GM18909 (cell line): Measurements from ENCODE around the gene GOLGA6A.
A peak's percentile ranks its signal among the peaks of the same experiment; 100 is the strongest.
"Not testable (repeated sequence)": the region's sequence is repeated elsewhere in the genome, so short reads cannot be mapped to it uniquely, and the experiment has no call there.

Experiments used
- ATAC-seq: cut with Tn5 transposase; IDR thresholded peaks from one replicate; pipeline ENCODE4 v1.9.1; 2021; ENCODE audit warnings: mild to moderate bottlenecking; ENCODE audit not compliant: unreplicated experiment, poor library complexity

Gene GOLGA6A

DNA sequence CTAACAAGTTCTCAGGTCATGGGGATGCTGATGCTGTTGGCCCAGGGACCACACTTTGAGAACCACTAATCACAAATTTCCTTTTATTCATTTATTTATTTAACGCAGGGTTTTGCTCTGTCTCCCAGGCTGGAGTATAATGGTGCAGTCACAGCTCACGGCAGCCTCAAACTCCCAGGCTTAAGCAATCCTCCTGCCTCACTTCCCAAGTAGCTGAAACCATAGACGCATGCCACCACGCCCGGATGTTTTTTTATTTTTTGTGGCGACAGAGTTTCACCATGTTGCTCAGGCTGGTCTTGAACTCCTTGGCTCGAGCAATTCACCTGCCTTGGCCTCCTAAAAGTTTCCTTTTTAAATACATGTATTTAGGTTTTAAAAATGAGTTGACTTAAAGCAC, 27.4 kb upstream of the GOLGA6A start:
- no peak for ATAC-seq

DNA sequence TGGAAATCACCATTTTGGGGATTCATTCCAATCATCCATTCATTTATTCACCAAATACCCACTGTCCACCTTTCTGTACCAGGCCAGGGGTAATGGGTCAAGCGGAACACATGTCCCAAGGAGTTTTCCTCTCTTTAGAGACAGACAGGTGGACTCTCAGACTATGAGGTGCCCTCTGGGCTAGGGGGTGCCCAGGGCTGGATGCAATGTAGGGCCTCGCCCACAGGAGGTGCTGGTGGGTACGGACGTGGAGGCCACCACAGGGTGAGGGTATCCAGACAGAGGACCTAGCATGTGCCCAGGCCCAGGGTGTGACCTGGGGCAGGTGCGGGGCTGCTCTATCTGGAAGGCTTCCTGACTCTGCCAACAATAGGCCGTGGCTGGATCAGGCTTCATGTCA, 26.3 kb upstream of the GOLGA6A start:
- ATAC-seq = not testable (repeated sequence)

DNA sequence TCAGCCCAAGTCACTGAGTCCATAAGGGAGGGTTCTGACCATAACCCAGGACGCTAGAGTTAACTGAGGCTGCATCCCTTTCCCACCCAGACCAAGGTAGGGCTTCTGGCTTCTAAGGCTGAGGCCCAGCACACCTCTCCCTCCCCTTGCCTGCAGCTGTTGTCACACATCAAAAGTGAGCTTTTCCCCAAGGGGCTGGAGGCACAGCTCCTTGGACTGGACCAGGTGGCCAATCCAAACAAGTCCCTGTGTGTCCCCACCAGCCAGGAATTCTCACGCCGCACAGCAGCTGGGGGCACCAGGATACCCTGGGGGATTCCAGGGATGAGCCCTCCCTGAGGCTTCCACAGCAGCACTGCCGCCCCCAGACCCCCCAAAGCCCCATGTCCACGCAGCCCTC, 25.8 kb upstream of the GOLGA6A start:
- ATAC-seq = no peak

DNA sequence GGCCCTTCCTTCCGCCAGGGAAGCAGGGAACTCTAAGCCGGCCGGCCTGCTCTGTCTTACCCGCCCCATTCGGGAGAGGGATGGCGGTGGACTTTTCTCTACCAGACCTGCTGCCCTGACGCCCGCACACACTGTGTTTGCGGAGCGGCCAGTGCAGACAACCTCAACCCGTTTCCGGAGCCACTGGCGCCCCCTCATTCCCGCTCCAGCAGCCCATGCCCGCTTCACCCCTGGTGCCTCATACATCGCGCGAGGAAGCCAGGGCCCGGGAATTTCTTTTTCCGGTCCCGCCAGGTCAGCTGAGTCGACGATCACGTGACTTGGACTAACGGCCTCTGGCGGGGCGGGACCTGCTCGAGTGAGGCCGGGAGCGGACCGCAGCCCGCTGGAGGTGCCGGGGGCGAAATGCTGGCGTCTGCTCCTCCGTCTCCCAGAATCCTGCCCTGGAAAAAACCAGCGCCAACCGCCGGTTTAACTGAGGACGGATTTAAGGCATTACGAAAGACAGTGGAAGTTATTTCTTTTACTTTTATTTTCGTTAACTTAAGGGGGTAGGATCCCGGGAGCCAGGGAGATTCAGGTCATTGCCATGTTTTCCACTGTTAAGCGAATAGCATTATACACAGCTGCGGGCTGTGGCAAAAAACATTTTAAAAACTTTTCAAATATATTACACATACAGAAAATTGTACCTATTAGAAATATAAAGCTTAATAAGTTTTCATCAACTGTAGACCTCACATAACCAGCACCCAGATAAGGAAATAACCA, 17.8 kb upstream of the GOLGA6A start:
- ATAC-seq = peak; percentile 89

DNA sequence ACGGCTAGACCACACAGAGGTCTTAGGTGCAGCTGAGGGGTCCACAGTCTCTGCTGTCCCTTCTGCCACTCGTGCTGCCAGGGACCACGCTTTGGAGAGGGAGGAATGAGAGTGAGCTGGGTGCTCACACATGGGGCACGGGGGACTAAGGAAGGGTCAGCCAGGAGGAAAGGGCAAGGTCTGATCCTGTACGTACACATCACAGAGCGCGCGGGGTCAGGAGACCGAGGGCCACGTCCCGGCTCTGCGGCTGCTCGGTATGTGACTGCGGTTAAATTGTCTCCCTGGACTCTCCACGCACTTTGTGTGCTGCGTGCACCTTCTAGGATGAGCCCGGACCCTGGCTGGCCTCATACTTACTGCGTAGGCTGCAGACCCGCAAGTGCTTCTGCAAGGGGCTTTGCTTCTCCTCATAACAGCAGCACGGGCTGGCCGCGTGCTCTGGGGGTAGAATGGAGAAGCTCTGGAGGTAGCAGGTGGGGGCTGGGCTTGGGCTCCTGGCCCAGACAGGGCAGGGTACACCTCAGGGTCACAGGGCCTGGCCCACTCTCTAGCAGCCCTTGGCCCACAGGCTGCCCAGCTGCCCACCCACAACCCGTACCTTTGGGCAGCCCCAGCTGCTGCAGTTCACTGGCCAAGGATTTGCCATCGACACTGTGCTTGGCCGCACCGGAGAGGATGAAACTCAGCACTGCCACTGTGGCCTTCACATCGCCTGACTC, 14.6 kb upstream of the GOLGA6A start:
- ATAC-seq = not testable (repeated sequence)

DNA sequence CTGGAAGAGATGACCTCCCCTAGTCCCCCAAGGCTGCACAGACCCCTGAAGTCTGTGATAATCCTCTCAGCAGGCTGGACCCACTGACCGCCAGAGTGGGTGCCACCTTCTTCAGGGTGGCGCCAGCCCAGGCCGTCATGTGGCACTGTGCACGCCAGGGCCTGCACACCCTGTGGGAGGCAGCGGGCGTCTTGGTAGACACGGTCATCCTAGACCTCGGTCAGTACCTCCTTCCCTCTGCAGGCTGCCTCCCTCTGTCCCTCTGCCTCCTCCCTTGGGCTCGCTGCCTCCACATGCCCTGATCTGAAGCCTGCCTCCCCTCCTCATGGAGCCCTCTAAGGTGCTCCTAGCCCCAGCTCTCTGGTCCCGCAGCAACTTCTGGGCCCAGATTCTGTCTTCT, 13.3 kb upstream of the GOLGA6A start:
- not testable (repeated sequence) for ATAC-seq

DNA sequence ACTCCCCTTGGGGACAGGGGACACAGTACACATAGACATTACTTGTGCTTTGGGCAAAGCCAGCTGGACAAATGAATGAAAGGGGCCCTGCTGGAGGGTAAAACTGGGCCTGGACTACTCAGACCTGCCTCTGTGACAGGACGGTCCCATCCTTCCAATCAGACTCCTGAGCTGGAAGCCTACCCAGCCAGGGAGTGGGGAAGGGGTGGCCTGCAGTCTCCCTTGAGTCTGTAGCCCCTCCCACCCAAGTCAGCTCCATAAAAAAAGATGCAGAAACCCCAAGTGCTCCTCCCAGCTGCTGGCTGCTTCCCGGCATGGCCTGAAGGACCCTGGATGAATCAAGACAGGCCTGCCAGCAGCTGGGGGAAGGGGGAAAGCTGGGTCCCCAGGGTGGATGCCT, 12.2 kb upstream of the GOLGA6A start:
- not testable (repeated sequence) for ATAC-seq

DNA sequence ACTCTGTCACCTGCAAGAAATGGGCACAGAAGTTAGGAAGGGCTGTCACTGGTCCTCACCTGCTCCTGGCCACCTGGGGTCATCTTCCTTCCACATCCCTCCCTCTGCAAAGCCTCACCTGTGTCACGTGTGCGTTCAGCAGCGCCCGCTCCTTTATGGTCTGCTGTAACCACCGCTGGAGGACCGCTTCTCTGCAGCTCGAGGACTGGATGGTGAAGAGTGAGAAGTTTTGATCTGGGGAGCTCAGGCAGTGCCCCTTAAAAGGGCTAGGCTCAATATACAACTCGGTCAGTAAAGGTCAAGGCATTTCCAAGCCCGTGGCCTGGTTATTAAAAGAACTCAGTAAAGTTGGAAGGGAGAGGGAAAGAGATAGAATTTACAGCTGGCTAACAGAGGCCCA, 6.6 kb downstream of the GOLGA6A start:
- not testable (repeated sequence) for ATAC-seq

DNA sequence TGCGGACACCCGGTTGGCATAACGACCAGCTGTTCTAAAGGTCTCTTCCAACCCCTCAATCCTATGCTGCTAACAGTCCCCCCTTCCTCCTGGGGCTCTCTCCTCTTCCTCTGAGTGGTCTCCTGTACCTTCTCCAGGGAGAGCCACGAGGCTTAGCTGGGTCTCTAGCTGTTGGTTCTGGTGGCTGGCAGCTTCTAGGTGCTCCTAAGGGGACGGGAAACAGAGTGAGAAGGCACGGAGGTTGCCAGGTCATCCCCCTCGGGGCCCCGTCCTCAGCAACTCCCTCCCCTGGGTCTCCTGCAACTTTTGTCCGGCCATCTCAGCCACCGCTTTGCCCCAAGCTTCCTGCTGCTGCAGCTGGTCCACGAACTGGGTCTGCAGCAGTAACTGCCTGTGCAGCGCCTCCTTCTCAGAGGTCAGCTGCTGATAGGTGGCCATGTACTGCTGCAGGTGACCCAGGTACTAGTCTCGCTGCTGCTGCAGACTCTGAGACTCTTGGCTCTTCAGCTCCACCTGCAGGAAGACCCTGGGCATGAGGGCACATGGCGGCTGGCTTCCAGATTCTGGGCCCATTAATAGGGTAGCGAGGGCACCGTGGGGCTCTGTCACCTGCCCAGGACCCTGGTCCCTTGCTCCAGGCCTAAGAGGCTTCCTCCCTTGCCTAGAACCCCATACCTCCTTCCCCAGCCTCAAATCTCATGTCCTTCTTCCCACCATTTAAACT, 9.6 kb downstream of the GOLGA6A start:
- ATAC-seq = not testable (repeated sequence)

DNA sequence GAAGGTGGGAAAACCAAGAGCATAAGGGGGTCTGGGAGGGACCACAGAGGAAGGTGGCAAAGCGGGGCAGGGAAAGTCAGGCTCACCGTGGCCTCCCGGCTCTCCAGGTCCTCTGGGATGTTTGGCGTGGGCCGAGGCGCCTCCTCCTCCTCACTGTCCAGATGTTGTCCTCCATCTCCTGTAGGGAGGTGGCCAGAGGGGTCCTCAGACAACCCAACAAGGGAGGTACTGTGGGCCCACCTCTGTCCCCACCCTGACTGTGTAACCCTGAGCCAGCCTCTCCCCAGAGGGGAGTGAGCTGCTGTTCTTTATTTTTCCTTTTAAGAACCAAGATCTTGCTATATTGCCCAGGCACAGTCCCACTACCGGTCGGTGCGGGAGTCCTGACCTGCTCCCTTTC, 10.2 kb downstream of the GOLGA6A start:
- ATAC-seq = not testable (repeated sequence)

DNA sequence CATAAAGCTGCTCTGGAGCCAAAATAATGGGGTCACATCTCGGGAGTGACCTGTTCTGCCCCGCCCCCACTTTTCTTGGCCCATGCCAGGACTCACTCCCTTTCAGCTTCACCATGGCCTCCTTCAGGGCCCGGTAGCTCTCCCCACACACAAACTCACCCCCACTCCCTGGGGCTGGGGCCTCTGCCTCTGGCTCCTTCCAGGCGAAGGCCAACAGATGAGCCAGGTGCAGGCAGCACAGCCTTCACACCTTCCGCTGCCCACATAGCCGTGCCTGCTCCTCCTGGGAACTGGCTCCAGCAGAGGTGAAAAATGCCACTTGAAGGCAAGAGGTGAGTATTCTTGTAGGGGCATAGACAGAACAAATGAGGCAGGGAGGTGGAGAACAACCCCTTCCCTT, 10.7 kb downstream of the GOLGA6A start:
- ATAC-seq = not testable (repeated sequence)

DNA sequence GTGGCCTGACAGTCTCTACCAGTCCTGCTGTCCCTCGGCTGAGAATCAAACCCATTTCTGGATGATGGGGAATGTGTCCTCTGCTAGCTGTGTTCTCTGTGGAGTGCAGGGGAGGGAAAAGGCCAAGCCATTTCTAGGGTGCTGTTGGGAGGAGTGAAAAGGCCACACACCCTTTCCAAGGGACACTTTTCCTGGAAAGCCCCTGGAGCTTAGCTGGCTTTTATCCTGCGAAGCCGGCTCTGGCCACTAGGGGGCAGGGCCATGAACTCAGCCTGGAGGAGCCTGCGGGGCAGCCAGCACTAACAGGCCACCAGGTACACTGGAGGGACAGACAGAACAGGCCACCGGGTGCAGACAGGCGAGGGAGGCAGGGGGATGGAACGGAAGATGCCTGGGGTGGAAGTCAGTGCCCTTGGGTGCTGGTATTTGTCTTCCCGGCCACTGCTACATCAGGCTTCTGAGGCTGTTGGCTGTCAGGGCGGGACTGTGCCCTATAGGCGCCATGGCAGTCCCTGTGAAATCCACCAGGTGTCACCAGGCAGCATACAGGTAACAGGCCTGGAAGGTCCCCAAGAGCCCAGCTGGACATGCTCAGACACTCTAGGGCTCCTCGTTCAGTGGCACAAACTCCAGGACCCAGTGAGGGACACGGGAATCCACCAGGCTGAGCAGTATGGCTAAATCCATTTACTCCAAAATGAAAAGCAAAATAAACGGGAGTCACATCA, 16.5 kb downstream of the GOLGA6A start:
- ATAC-seq = peak; percentile 50

DNA sequence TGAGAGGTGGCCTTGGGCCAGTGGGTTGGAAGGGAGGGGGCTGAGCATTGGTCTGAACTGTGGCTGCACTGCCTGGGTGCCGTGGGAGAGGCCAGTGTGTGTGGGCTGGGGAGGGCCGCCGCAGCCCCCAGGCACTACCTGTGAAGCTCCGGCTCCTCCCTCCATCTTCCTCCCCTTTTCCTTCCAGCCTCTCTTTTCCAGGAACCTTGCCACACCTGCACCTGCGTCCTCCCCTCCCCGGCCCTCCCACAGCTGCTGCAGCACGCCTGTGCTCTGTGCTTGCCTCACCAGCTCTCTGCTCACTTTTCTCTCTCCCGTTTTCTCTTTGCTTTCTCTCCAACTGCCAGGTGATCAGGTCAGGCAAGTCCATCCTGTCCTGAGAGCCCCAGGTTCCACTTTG, 17.5 kb downstream of the GOLGA6A start:
- not testable (repeated sequence) for ATAC-seq

DNA sequence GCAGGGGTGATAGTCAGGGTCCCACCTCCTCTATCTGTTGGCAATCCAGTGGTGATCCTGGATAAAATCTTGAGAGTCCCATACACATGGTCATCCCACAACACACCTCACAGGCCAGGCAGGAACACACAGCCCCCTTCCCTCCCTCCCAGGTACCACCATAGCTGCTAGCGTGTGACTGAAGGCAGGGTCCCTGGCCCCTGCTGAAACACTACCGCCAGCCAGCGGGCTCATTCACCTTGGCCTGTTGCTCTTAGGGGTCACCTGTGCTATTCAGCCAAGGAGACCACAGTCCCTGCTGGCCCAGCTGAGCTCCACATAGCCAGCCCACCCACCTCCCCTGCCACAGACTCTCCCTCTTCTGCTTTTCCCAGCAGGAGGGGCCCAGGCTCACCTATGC, 18.2 kb downstream of the GOLGA6A start:
- ATAC-seq = not testable (repeated sequence)

DNA sequence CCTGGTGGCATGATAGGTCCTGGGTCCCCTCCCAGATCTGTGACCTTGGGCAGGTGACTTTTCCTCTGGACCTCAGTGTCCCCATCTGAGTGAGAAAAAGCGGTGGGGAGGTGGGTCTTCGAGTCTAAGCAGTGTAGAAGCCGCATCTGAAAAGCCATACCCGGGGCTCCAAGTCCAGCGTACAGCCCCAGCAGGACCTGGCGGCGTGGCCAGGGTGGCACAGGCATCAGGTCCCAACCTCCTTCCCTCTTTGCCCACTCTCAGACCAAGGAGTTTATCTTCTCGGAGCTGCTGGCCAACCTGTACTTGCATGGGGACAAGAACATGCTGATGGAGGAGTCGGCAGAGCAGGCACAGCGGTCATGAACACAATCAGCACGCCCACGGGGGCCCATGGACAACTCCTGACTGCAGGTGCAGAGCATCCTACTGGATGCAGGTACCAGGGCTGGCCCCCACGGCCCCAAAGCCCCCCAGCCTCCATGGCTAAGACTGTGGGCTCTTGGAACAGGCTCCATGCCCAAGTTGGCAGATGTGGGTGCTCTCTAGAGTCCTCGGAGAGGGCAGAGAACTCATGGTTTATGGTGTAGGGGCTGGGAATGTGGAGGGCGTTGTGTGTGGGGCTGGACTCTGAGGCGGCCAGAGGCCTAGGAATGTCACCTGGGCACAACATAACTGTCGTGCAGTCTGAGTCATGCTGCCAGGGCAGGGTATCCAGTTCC, 18.8 kb downstream of the GOLGA6A start:
- ATAC-seq = not testable (repeated sequence)

DNA sequence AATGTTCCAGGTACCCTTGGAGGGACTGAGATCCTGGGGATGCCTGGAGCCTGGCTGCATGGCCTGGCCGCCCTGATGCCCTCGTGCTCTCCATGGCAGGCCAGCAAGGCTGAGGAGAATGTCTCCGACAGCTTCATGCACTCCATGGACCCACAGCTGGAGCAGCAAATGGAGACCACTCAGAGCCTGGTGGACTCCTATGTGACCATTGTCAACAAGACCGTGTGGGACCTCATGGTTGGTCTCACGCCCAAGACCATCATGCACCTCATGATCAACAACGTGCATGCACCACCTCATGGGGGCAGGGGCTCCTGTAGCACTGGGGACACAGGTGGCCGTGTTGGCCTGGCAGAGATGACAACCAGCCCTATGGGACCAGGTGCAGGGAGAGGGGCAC, 19.7 kb downstream of the GOLGA6A start:
- no peak for ATAC-seq

DNA sequence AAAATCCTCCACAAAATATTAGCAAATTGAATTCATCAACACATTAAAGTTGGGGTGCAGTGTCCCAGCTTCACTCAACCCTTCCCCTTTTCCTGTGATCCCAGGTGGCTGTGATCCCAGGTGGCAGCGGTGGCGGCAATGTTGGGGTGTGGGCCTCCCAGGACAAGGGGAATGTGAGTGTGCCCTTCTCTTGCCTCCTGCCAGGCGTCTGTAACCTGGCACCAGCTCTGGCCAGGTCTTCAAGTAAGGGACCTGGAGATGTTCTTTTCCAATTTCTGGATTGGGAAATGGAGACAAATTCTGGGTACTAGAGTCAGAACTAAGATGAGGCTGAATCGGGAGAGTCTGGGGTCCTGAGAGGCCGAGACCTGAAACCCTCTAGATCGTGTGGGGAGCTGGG, 20.1 kb downstream of the GOLGA6A start:
- ATAC-seq = no peak

DNA sequence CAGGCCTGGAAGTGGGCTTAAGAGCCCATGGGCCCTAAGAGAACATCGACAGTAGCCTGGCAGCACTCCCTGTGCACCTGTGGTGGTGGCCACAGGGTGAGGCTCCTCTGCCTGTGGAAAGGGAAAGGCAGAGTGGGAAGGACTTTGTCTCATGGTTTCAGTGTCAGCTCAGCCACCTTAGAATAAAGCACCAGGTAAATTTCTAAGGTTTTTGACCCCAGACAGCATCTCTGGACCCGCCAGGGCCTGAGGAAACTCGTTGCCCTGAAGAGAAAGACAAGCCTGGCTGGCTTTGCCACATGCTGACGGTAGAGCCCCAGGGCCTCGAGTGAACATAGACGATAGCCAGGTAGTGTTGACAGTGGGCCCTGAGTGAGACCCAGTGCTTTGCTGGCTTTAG, 22.1 kb downstream of the GOLGA6A start:
- no peak for ATAC-seq

DNA sequence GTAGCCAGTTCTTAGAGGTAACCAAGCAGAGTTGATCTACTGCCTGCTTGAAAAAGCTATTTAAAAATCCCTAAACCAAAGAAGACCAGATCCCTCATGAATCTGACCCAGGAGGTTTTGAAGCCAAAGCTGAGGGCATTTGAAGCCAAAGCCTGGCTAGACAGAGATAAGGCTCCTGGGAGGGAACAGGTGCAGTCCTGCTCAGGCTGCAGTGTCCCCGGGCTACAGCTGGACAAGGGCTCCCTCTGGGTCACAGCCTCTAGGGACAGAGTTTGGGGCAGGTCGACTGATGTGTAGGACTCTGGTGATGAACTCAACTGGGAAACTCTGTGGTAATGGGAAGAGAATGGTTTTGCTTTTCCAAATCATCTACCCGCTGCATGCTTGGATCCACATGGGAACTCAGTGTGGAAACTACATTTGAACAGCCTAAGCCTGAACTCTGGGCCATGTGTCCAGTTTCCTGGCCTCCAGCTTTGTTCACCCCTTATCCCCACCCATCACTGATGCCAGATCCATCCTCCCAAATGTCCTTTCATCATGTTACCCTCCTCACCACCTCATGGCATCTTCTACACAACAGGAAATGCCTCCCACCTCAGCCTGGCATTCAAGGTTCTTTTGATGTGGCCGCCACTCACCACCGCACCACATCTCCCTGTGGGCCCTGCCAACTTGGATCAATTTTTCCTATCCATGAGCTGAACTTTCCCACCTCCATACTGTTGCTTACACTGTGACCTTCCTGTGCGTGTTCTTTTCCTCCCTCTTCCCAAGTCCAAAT, 23.1 kb downstream of the GOLGA6A start:
- not testable (repeated sequence) for ATAC-seq
